ENCODE measurements around the gene EFCAB14.
"Not testable (repeated sequence)": the region's sequence is repeated elsewhere in the genome, so short reads cannot be mapped to it uniquely, and the experiment has no call there.

- not testable (repeated sequence) for TF ChIP-seq CTCF (optimal IDR thresholded peaks at IDR 0.05 in 1 of 3, IDR thresholded peaks at IDR 0.05 in 1 of 3, conservative IDR thresholded peaks at IDR 0.05 in 1 of 3; ENCODE audit: extremely low read depth in 1 of 3, insufficient read depth in 2 of 3, low read length in 3 of 3); EZH2 (IDR thresholded peaks at IDR 0.05; ENCODE audit: low read length)
These were observed 1.4 kb upstream of the EFCAB14 start for GRCh38 chr1:46720319-46720718.

Measured in keratinocyte (primary cell).